ENCODE measurements around the gene AMIGO2. TPM values are rescaled to one million over a fixed set of nuclear protein-coding genes. Genes with fewer than 3 reads are reported as not detected.
"Not testable (repeated sequence)": the region's sequence is repeated elsewhere in the genome, so short reads cannot be mapped to it uniquely, and the experiment has no call there.

The AMIGO2 gene
- total RNA-seq, 6 experiments from 2014 or later: 0.88 to 4.3 (median 1.9) TPM

DNA sequence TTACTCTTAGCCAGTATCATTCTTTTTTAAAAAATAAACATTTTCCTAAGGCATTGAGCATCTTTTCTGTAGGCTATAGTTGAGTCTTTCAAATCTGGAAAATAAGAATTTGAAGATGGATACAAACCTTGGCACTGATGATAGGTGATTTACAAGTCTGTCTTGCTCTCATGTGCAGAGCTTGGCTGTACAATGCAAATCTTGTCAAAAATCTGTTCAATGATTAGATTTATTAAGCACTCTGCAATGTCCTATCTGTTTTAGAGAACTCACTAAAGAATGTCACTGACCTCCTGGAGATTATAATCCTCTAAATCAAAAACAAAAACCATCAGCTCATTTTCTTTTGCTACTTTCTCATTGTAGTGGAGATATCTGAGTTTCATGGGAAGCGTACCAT lies 42.8 kb upstream of the AMIGO2 start:
- Histone ChIP-seq H3K4me1 (no peaks in the 10 kb centered on the region), H3K27ac (no peak overlapping the region), H3K27me3 (no peaks in the 10 kb centered on the region), H3K4me3 (no peak overlapping the region), H3K9me3 (no peaks in the 10 kb centered on the region), H3K36me3 (no peaks in the 10 kb centered on the region)
- intact Hi-C loops (cut with DNase I): no loop called here
- no peak for TF ChIP-seq POLR2A (IDR thresholded peaks at IDR 0.05)
- TF ChIP-seq, protein P1, sequence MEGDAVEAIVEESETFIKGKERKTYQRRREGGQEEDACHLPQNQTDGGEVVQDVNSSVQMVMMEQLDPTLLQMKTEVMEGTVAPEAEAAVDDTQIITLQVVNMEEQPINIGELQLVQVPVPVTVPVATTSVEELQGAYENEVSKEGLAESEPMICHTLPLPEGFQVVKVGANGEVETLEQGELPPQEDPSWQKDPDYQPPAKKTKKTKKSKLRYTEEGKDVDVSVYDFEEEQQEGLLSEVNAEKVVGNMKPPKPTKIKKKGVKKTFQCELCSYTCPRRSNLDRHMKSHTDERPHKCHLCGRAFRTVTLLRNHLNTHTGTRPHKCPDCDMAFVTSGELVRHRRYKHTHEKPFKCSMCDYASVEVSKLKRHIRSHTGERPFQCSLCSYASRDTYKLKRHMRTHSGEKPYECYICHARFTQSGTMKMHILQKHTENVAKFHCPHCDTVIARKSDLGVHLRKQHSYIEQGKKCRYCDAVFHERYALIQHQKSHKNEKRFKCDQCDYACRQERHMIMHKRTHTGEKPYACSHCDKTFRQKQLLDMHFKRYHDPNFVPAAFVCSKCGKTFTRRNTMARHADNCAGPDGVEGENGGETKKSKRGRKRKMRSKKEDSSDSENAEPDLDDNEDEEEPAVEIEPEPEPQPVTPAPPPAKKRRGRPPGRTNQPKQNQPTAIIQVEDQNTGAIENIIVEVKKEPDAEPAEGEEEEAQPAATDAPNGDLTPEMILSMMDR (IDR thresholded peaks at IDR 0.05): no peak
- WGBS (ENCODE audit: insufficient coverage, low coverage, low lambda C conversion rate, missing lambda C conversion rate): 93% methylated on average over 1 of the region's 1 CpG
- DNase-seq: no peak
- ATAC-seq: no peak

DNA sequence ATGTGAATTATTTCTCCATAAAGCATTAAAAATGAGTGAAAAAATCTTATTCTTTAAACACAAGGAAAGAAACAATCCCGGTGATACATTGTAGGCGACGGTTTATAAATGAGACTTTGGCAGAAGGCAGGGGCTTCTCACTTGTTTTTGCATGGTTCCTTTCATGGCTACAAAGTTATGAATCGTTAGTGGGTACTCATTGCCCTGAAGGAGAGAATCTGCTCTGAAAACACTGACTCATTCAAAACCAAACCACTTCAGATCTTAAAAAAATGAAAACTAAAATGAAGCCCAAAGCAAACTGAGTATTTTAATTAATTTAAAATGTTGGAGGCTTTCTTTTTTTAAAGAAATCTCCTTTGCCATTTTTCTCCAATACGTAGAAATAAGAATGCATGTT lies 41.4 kb upstream of the AMIGO2 start:
- intact Hi-C loops (cut with DNase I): no loop called here
- H3K27me3 ChIP-seq: no peaks in the 10 kb centered on the region
- H3K4me3 ChIP-seq: no peak overlapping the region
- no peak overlapping the region for H3K27ac ChIP-seq
- H3K4me1 ChIP-seq: no peaks in the 10 kb centered on the region
- no peak for TF ChIP-seq POLR2A (IDR thresholded peaks at IDR 0.05)
- TF ChIP-seq, protein P1 (IDR thresholded peaks at IDR 0.05): no peak
- H3K36me3 ChIP-seq: no peaks in the 10 kb centered on the region
- H3K9me3 ChIP-seq: no peaks in the 10 kb centered on the region
- WGBS (ENCODE audit: insufficient coverage, low coverage, low lambda C conversion rate, missing lambda C conversion rate): 87% methylated on average over 5 of the region's 5 CpGs
- ATAC-seq (no peak), DNase-seq (no peak)

DNA sequence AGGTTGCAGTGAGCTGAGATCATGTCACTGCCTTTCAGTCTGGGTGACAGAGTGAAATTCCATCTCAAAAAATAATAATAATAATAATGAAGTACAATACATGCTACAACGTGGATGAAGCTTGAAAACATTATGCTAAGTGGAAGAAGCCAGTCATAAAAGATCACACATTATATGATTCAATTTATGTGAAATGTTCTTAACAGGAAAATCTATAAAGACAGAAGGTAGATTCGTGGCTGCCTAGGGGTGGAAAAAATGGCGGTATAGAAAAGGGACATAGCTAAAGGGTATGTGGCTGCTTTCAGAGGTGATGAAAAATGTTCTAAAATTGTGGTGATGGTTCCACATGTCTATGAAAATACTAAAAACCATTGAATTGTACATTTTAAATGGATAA lies 41.0 kb upstream of the AMIGO2 start:
- no peak overlapping the region for H3K4me3 ChIP-seq
- H3K4me1 ChIP-seq: no peaks in the 10 kb centered on the region
- no peaks in the 10 kb centered on the region for H3K27me3 ChIP-seq
- ATAC-seq: no peak
- no peaks in the 10 kb centered on the region for H3K9me3 ChIP-seq
- intact Hi-C loops (cut with DNase I): no loop called here
- no peak for DNase-seq
- TF ChIP-seq, protein P1 (IDR thresholded peaks at IDR 0.05): no peak
- TF ChIP-seq POLR2A (IDR thresholded peaks at IDR 0.05): no peak
- no peaks in the 10 kb centered on the region for H3K36me3 ChIP-seq
- WGBS (ENCODE audit: insufficient coverage, low coverage, low lambda C conversion rate, missing lambda C conversion rate): 87% methylated on average over 3 of the region's 3 CpGs
- H3K27ac ChIP-seq: no peak overlapping the region

DNA sequence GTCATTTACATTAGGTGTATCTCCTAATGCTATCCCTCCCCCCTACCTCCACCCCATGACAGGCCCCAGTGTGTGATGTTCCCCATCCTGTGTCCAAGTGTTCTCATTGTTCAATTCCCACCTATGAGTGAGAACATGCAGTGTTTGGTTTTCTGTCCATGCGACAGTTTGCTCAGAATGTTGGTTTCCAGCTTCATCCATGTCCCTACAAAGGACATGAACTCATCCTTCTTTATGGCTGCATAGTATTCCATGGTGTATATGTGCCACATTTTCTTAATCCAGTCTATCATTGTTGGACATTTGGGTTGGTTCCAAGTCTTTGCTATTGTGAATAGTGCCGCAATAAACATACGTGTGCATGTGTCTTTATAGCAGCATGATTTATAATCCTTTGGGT lies 37.5 kb upstream of the AMIGO2 start:
- H3K9me3 ChIP-seq; ATAC-seq; H3K4me1 ChIP-seq; H3K36me3 ChIP-seq; H3K27me3 ChIP-seq; DNase-seq; H3K4me3 ChIP-seq; intact Hi-C loops (cut with DNase I); H3K27ac ChIP-seq: not testable (repeated sequence)
- WGBS (ENCODE audit: insufficient coverage, low coverage, low lambda C conversion rate, missing lambda C conversion rate): 74% methylated on average over 3 of the region's 3 CpGs

DNA sequence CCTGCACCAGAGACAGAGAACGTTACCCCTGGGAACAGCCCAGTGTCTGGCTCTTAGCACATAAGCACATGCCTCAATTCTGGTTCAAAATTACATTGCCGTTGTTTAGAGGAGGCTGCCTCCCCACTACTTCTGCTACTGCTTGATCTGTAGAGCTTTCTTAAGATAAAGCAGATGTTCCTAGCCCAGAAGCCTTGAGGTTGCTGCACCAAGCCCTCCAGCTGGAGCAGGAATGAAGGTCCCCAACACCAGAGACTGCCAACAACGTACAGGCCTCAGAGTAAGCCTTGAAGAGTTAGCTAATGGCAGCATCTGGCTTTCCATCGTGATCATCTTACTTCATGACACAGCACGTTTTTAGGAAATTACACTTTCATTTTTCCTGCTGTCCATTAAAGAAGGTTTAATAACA lies 34.7 kb upstream of the AMIGO2 start:
- no peak overlapping the region for H3K27ac ChIP-seq
- intact Hi-C loops (cut with DNase I): no loop called here
- 80% methylated on average over 4 of the region's 5 CpGs for WGBS (ENCODE audit: insufficient coverage, low coverage, low lambda C conversion rate, missing lambda C conversion rate)
- no peaks in the 10 kb centered on the region for H3K27me3 ChIP-seq
- H3K9me3 ChIP-seq: no peaks in the 10 kb centered on the region
- no peaks in the 10 kb centered on the region for H3K4me1 ChIP-seq
- DNase-seq (no peak), ATAC-seq (no peak)
- H3K36me3 ChIP-seq: no peaks in the 10 kb centered on the region
- TF ChIP-seq, protein P1 (IDR thresholded peaks at IDR 0.05): no peak
- no peak for TF ChIP-seq POLR2A (IDR thresholded peaks at IDR 0.05)
- H3K4me3 ChIP-seq: no peak overlapping the region
